HEK293 (cell line): Measurements from ENCODE around the gene HDHD5.

ENCODE experiments used
- GLI4 ChIP-seq: fragments of 450-650 bp; formaldehyde crosslinking; IDR thresholded peaks from 2 replicates; pipeline ENCODE4 v1.5.1; 2016; ENCODE audit warnings: missing biosample characterization, missing genetic modification characterization
- KLF16 ChIP-seq: fragments of 450-650 bp; formaldehyde crosslinking; IDR thresholded peaks from 2 replicates; pipeline ENCODE4 v1.5.1; 2017; ENCODE audit warnings: missing biosample characterization, missing genetic modification characterization
- KLF8 ChIP-seq: fragments of 450-650 bp; formaldehyde crosslinking; IDR thresholded peaks from 2 replicates; pipeline ENCODE4 v1.5.1; 2016; ENCODE audit warnings: missing biosample characterization, missing genetic modification characterization
- SP7 ChIP-seq: fragments of 450-650 bp; formaldehyde crosslinking; IDR thresholded peaks from 2 replicates; pipeline ENCODE4 v1.5.1; 2016; ENCODE audit warnings: missing biosample characterization, missing genetic modification characterization
- WT1 ChIP-seq: fragments of 450-650 bp; formaldehyde crosslinking; IDR thresholded peaks from 2 replicates; pipeline ENCODE4 v1.5.1; 2016; ENCODE audit warnings: missing biosample characterization, missing genetic modification characterization
- ZBTB17 ChIP-seq: fragments of 450-650 bp; formaldehyde crosslinking; IDR thresholded peaks from 2 replicates; pipeline ENCODE4 v1.5.1; 2016; ENCODE audit warnings: missing biosample characterization, missing genetic modification characterization
- ZFP37 ChIP-seq: fragments of 450-650 bp; formaldehyde crosslinking; IDR thresholded peaks from 2 replicates; pipeline ENCODE4 v1.5.1; 2016; ENCODE audit warnings: missing biosample characterization, missing genetic modification characterization
- ZIC2 ChIP-seq: fragments of 450-650 bp; formaldehyde crosslinking; IDR thresholded peaks from 2 replicates; pipeline ENCODE4 v1.5.1; 2016; ENCODE audit warnings: missing biosample characterization, missing genetic modification characterization
- ZNF121 ChIP-seq: fragments of 450-650 bp; formaldehyde crosslinking; IDR thresholded peaks from 2 replicates; pipeline ENCODE4 v1.5.1; 2016; ENCODE audit warnings: missing biosample characterization, missing genetic modification characterization
- ZNF138 ChIP-seq: fragments of 450-650 bp; formaldehyde crosslinking; IDR thresholded peaks from 2 replicates; pipeline ENCODE4 v1.5.1; 2016; ENCODE audit warnings: missing biosample characterization, missing genetic modification characterization, borderline replicate concordance
- ZNF175 ChIP-seq: fragments of 450-650 bp; formaldehyde crosslinking; IDR thresholded peaks from 2 replicates; pipeline ENCODE4 v1.5.1; 2016; ENCODE audit warnings: missing biosample characterization, missing genetic modification characterization
- ZNF184 ChIP-seq: fragments of 450-650 bp; IDR thresholded peaks from 2 replicates; pipeline ENCODE4 v1.5.1; 2018; ENCODE audit warnings: missing biosample characterization, mild to moderate bottlenecking, missing genetic modification characterization
- ZNF19 ChIP-seq: fragments of 450-650 bp; formaldehyde crosslinking; IDR thresholded peaks from 2 replicates; pipeline ENCODE4; 2016; ENCODE audit warnings: missing biosample characterization, missing genetic modification characterization, low read depth
- ZNF2 ChIP-seq: fragments of 450-650 bp; formaldehyde crosslinking; IDR thresholded peaks from 2 replicates; pipeline ENCODE4 v1.5.1; 2016; ENCODE audit warnings: missing biosample characterization, missing genetic modification characterization
- ZNF266 ChIP-seq: fragments of 450-650 bp; formaldehyde crosslinking; IDR thresholded peaks from 2 replicates; pipeline ENCODE4 v1.5.1; 2016; ENCODE audit warnings: missing biosample characterization, missing genetic modification characterization, low read depth
- ZNF292 ChIP-seq: fragments of 450-650 bp; formaldehyde crosslinking; IDR thresholded peaks from 2 replicates; pipeline ENCODE4 v1.5.1; 2016; ENCODE audit warnings: low read depth, missing biosample characterization, missing genetic modification characterization, borderline replicate concordance
- ZNF341 ChIP-seq: fragments of 450-650 bp; formaldehyde crosslinking; IDR thresholded peaks from 2 replicates; pipeline ENCODE4; 2016; ENCODE audit warnings: low read depth, missing biosample characterization, missing genetic modification characterization
- ZNF354C ChIP-seq: fragments of 450-650 bp; formaldehyde crosslinking; IDR thresholded peaks from 2 replicates; pipeline ENCODE4 v1.5.1; 2016; ENCODE audit warnings: missing biosample characterization, missing genetic modification characterization, low read depth, borderline replicate concordance
- ZNF366 ChIP-seq: fragments of 450-650 bp; formaldehyde crosslinking; conservative IDR thresholded peaks from 2 replicates; pipeline ENCODE4 v1.5.1; 2016; ENCODE audit warnings: missing biosample characterization, missing genetic modification characterization
- ZNF423 ChIP-seq: fragments of 450-650 bp; formaldehyde crosslinking; IDR thresholded peaks from 2 replicates; pipeline ENCODE4 v1.5.1; 2016; ENCODE audit warnings: missing biosample characterization, missing genetic modification characterization
- ZNF501 ChIP-seq: fragments of 450-650 bp; formaldehyde crosslinking; IDR thresholded peaks from 2 replicates; pipeline ENCODE4 v1.5.1; 2016; ENCODE audit warnings: missing biosample characterization, missing genetic modification characterization
- ZNF530 ChIP-seq: fragments of 450-650 bp; formaldehyde crosslinking; IDR thresholded peaks from 2 replicates; pipeline ENCODE4 v1.5.1; 2016; ENCODE audit warnings: low read depth, missing biosample characterization, missing genetic modification characterization
- ZNF558 ChIP-seq: fragments of 450-650 bp; formaldehyde crosslinking; IDR thresholded peaks from 2 replicates; pipeline ENCODE4 v1.5.1; 2016; ENCODE audit warnings: missing biosample characterization, missing genetic modification characterization
- ZNF600 ChIP-seq: fragments of 450-650 bp; formaldehyde crosslinking; IDR thresholded peaks from 2 replicates; pipeline ENCODE4 v1.5.1; 2016; ENCODE audit warnings: missing biosample characterization, missing genetic modification characterization
- ZNF670 ChIP-seq: fragments of 450-650 bp; formaldehyde crosslinking; IDR thresholded peaks from 2 replicates; pipeline ENCODE4 v1.5.1; 2016; ENCODE audit warnings: missing biosample characterization, missing genetic modification characterization, low read depth
- ZNF747 ChIP-seq: fragments of 450-650 bp; formaldehyde crosslinking; IDR thresholded peaks from 2 replicates; pipeline ENCODE4 v1.5.1; 2016; ENCODE audit warnings: missing biosample characterization, missing genetic modification characterization
- ZNF777 ChIP-seq: fragments of 450-650 bp; formaldehyde crosslinking; IDR thresholded peaks from 2 replicates; pipeline ENCODE4 v1.5.1; 2017; ENCODE audit warnings: missing biosample characterization, missing genetic modification characterization, borderline replicate concordance
- ZNF791 ChIP-seq: fragments of 450-650 bp; formaldehyde crosslinking; IDR thresholded peaks from 2 replicates; pipeline ENCODE4 v1.5.1; 2016; ENCODE audit warnings: missing biosample characterization, missing genetic modification characterization
- TF ChIP-seq, protein P1 (sequence below): fragments of 450-650 bp; formaldehyde crosslinking; IDR thresholded peaks from 2 replicates; pipeline ENCODE4 v1.5.1; 2016; ENCODE audit warnings: missing biosample characterization, missing genetic modification characterization
- TF ChIP-seq, protein P2 (sequence below): fragments of 450-650 bp; formaldehyde crosslinking; IDR thresholded peaks from 2 replicates; pipeline ENCODE4 v1.5.0; 2017; ENCODE audit warnings: missing biosample characterization, missing genetic modification characterization, borderline replicate concordance
- TF ChIP-seq, protein P3 (sequence below): fragments of 450-650 bp; formaldehyde crosslinking; IDR thresholded peaks from 2 replicates; pipeline ENCODE4 v1.5.1; 2017; ENCODE audit warnings: missing biosample characterization, missing genetic modification characterization
- TF ChIP-seq, protein P4 (sequence below): fragments of 450-650 bp; formaldehyde crosslinking; IDR thresholded peaks from 2 replicates; pipeline ENCODE4 v1.5.1; 2016; ENCODE audit warnings: missing biosample characterization, missing genetic modification characterization

Gene HDHD5

DNA sequence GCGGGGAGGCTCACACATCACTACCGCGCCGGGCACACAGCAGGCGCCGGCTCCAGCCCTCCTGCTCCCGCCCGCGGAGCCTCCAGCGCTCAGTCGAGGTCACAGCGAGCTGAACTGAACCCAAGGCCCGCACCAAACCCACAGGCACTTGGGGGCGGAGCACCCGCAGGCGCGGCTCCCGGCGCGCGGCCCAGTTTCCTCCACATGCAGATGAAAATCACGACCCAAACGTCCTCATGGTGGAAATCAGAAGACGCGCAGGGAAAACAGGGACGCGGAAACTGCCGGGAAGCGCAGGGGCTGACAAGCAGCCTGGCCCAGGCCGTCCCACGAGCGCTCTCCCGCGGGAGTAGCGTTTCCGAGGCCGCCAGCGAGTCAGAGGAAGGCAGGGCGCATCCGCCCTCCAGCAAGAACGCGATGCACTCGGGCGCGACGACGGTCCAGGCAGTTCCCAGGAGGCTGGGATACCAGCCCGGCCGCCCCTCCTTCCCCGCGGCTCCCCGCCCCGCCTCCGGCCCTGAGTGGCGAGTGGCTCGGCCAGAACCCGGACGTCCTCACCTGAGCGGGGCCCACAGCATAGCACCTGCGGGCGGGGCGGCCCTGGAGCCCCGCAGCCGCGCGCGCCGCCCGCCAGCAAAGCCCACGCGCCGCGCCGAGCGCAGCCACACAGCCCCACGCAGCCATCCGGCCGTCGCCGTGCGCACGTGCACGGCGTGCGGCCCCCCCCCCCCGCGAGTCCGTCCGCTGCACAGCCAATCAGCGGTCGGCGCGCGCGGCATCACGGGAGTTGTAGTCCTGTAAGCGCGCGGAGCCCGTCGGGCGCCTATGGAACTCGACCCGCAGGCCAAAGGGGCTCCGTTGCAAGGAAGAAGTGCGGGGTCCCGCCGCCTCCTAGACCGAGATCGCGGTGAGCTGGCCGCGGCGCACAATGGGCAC lies at the start of gene HDHD5 (continued):
- TF ChIP-seq, protein P1, sequence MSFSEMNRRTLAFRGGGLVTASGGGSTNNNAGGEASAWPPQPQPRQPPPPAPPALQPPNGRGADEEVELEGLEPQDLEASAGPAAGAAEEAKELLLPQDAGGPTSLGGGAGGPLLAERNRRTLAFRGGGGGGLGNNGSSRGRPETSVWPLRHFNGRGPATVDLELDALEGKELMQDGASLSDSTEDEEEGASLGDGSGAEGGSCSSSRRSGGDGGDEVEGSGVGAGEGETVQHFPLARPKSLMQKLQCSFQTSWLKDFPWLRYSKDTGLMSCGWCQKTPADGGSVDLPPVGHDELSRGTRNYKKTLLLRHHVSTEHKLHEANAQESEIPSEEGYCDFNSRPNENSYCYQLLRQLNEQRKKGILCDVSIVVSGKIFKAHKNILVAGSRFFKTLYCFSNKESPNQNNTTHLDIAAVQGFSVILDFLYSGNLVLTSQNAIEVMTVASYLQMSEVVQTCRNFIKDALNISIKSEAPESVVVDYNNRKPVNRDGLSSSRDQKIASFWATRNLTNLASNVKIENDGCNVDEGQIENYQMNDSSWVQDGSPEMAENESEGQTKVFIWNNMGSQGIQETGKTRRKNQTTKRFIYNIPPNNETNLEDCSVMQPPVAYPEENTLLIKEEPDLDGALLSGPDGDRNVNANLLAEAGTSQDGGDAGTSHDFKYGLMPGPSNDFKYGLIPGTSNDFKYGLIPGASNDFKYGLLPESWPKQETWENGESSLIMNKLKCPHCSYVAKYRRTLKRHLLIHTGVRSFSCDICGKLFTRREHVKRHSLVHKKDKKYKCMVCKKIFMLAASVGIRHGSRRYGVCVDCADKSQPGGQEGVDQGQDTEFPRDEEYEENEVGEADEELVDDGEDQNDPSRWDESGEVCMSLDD: peak; percentile 58; the same call in 1 of the 2 replicates
- TF ChIP-seq ZNF138 (tag by site-specific recombination) (no peak), ZNF121 (tag by site-specific recombination) (no peak), WT1 (tag by site-specific recombination) (no peak), SP7 (tag by site-specific recombination) (peak; percentile 78), ZNF530 (tag by site-specific recombination) (no peak), KLF16 (tag by site-specific recombination) (peak; percentile 93; the same call in 1 of the 2 replicates), ZIC2 (peak; percentile 88), ZNF747 (tag by site-specific recombination) (no peak), ZNF423 (peak; percentile 50; the same call in 1 of the 2 replicates), ZBTB17 (tag by site-specific recombination) (peak; percentile 70), ZNF791 (tag by site-specific recombination) (no peak), ZNF558 (no peak), ZNF670 (tag by site-specific recombination) (no peak), ZNF600 (tag by site-specific recombination) (peak; percentile 66; the same call in 1 of the 2 replicates), ZNF184 (tag by site-specific recombination) (no peak), GLI4 (tag by site-specific recombination) (no peak), ZNF175 (no peak), ZNF354C (no peak), ZFP37 (tag by site-specific recombination) (peak; percentile 74), ZNF19 (no peak), ZNF2 (0 out of 2 replicates have a peak, but pooled peaks have one; percentile 28), KLF8 (peak; percentile 91), ZNF341 (peak; percentile 93), ZNF366 (tag by site-specific recombination) (no peak), ZNF292 (no peak), ZNF501 (tag by site-specific recombination) (peak; percentile 84), ZNF266 (tag by site-specific recombination) (no peak), ZNF777 (peak; percentile 56; the same call in 1 of the 2 replicates)
- TF ChIP-seq, protein P2, sequence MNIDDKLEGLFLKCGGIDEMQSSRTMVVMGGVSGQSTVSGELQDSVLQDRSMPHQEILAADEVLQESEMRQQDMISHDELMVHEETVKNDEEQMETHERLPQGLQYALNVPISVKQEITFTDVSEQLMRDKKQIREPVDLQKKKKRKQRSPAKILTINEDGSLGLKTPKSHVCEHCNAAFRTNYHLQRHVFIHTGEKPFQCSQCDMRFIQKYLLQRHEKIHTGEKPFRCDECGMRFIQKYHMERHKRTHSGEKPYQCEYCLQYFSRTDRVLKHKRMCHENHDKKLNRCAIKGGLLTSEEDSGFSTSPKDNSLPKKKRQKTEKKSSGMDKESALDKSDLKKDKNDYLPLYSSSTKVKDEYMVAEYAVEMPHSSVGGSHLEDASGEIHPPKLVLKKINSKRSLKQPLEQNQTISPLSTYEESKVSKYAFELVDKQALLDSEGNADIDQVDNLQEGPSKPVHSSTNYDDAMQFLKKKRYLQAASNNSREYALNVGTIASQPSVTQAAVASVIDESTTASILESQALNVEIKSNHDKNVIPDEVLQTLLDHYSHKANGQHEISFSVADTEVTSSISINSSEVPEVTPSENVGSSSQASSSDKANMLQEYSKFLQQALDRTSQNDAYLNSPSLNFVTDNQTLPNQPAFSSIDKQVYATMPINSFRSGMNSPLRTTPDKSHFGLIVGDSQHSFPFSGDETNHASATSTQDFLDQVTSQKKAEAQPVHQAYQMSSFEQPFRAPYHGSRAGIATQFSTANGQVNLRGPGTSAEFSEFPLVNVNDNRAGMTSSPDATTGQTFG (tag by site-specific recombination): no peak
- TF ChIP-seq, protein P3, sequence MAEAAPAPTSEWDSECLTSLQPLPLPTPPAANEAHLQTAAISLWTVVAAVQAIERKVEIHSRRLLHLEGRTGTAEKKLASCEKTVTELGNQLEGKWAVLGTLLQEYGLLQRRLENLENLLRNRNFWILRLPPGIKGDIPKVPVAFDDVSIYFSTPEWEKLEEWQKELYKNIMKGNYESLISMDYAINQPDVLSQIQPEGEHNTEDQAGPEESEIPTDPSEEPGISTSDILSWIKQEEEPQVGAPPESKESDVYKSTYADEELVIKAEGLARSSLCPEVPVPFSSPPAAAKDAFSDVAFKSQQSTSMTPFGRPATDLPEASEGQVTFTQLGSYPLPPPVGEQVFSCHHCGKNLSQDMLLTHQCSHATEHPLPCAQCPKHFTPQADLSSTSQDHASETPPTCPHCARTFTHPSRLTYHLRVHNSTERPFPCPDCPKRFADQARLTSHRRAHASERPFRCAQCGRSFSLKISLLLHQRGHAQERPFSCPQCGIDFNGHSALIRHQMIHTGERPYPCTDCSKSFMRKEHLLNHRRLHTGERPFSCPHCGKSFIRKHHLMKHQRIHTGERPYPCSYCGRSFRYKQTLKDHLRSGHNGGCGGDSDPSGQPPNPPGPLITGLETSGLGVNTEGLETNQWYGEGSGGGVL (tag by site-specific recombination): no peak
- TF ChIP-seq, protein P4, sequence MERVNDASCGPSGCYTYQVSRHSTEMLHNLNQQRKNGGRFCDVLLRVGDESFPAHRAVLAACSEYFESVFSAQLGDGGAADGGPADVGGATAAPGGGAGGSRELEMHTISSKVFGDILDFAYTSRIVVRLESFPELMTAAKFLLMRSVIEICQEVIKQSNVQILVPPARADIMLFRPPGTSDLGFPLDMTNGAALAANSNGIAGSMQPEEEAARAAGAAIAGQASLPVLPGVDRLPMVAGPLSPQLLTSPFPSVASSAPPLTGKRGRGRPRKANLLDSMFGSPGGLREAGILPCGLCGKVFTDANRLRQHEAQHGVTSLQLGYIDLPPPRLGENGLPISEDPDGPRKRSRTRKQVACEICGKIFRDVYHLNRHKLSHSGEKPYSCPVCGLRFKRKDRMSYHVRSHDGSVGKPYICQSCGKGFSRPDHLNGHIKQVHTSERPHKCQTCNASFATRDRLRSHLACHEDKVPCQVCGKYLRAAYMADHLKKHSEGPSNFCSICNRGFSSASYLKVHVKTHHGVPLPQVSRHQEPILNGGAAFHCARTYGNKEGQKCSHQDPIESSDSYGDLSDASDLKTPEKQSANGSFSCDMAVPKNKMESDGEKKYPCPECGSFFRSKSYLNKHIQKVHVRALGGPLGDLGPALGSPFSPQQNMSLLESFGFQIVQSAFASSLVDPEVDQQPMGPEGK (tag by site-specific recombination): peak; percentile 80; the same call in 1 of the 2 replicates
